GM23338 (cell line): ENCODE results near the gene TLR7. TPM values are rescaled to one million over a fixed set of nuclear protein-coding genes. Genes with fewer than 3 reads are reported as not detected.

Source experiments
- ATAC-seq: fragments of 200-7000 bp; cut with Tn5 transposase; 3 replicates; pipeline ENCODE4 v1.9.1; 2020
- DNase-seq: peaks from one replicate; pipeline ENCODE4 v3.0.0-alpha.2; 2015; ENCODE audit warnings: low spot score
- H2AFZ ChIP-seq: fragments of 200-600 bp; sonication (generic); 2 replicates; pipeline ENCODE4 v1.8.0; 2016; ENCODE audit warnings: antibody characterized with exemption, mild to moderate bottlenecking, moderate library complexity
- H3F3A ChIP-seq: fragments of 200-600 bp; sonication (generic); replicated peaks from 2 replicates; pipeline ENCODE4 v1.8.0; 2017; ENCODE audit warnings: antibody characterized with exemption, mixed run types, low read depth
- H3K27ac ChIP-seq: fragments of 200-600 bp; sonication (generic); 2 replicates; pipeline ENCODE4 v1.6.1; 2016; ENCODE audit warnings: low read depth
- H3K27me3 ChIP-seq: fragments of 200-600 bp; sonication (generic); 2 replicates; pipeline ENCODE4 v1.8.0; 2016; ENCODE audit warnings: mild to moderate bottlenecking, mixed run types, moderate library complexity; ENCODE audit not compliant: insufficient read depth
- H3K36me3 ChIP-seq: fragments of 200-600 bp; sonication (generic); 2 replicates; pipeline ENCODE4 v1.8.0; 2016; ENCODE audit warnings: mild to moderate bottlenecking; ENCODE audit not compliant: insufficient read depth
- H3K4me1 ChIP-seq: fragments of 200-600 bp; sonication (generic); 2 replicates; pipeline ENCODE4 v1.8.0; 2016; ENCODE audit warnings: mild to moderate bottlenecking, moderate library complexity; ENCODE audit not compliant: insufficient read depth
- H3K4me2 ChIP-seq: fragments of 200-600 bp; sonication (generic); 2 replicates; pipeline ENCODE4 v1.7.1; 2017; ENCODE audit warnings: mixed run types
- H3K4me3 ChIP-seq: fragments of 200-600 bp; sonication (generic); 2 replicates; pipeline ENCODE4 v1.6.1; 2016; ENCODE audit warnings: mixed run types
- H3K79me2 ChIP-seq: fragments of 200-600 bp; sonication (generic); replicated peaks from 2 replicates; pipeline ENCODE4 v1.8.0; 2017; ENCODE audit warnings: mild to moderate bottlenecking; ENCODE audit not compliant: insufficient read depth
- H3K9me2 ChIP-seq: fragments of 200-600 bp; sonication (generic); 2 replicates; pipeline ENCODE4 v1.8.0; 2017; ENCODE audit not compliant: insufficient read depth
- H4K20me1 ChIP-seq: fragments of 200-600 bp; sonication (generic); replicated peaks from 2 replicates; pipeline ENCODE4 v1.8.0; 2017; ENCODE audit warnings: mild to moderate bottlenecking; ENCODE audit not compliant: insufficient read depth
- H3K27ac Mint-ChIP-seq: 2 replicates; pipeline ENCODE4 v1.8.0; 2020; ENCODE audit warnings: inconsistent platforms, mild to moderate bottlenecking, moderate library complexity, mixed read lengths
- H3K27me3 Mint-ChIP-seq: 3 replicates; pipeline ENCODE4 v1.8.0; 2022; ENCODE audit warnings: low read depth, mild to moderate bottlenecking, moderate library complexity, mixed read lengths, inconsistent platforms; ENCODE audit not compliant: insufficient read depth, poor library complexity
- H3K36me3 Mint-ChIP-seq: 3 replicates; pipeline ENCODE4 v1.8.0; 2021; ENCODE audit warnings: low read depth, mild to moderate bottlenecking, inconsistent platforms, moderate library complexity, mixed read lengths
- H3K4me1 Mint-ChIP-seq: 3 replicates; pipeline ENCODE4 v1.8.0; 2020; ENCODE audit warnings: mild to moderate bottlenecking, inconsistent platforms, mixed read lengths
- H3K4me3 Mint-ChIP-seq: 3 replicates; pipeline ENCODE4 v1.8.0; 2021; ENCODE audit warnings: moderate library complexity, mild to moderate bottlenecking, inconsistent platforms, mixed read lengths
- H3K9me3 Mint-ChIP-seq: 3 replicates; pipeline ENCODE4 v1.8.0; 2020; ENCODE audit warnings: moderate library complexity, mild to moderate bottlenecking, inconsistent platforms, mixed read lengths
- CREB1 ChIP-seq: fragments of 250-450 bp; sonication (Bioruptor Pico); IDR thresholded peaks from 2 replicates; pipeline ENCODE4 v1.5.0; 2020; ENCODE audit warnings: low read depth, mild to moderate bottlenecking, moderate library complexity
- CTCF ChIP-seq, 2 experiments: fragments of 200-600 bp in 1 of 2; sonication (generic) in 1 of 2; conservative IDR thresholded peaks; 2 replicates each; pipeline versions ENCODE4 v1.5.1 to v1.6.1; 2016 to 2017; ENCODE audit warnings: antibody characterized with exemption in 2 of 2, low read depth in 2 of 2, mild to moderate bottlenecking in 2 of 2, moderate library complexity in 1 of 2
- ETS1 ChIP-seq: IDR thresholded peaks from 2 replicates; pipeline ENCODE4 v1.6.1; 2016; ENCODE audit warnings: antibody characterized with exemption
- JUNB ChIP-seq: IDR thresholded peaks from one replicate; pipeline ENCODE4 v1.6.1; 2016; ENCODE audit warnings: antibody characterized with exemption; ENCODE audit not compliant: unreplicated experiment
- NANOG ChIP-seq: IDR thresholded peaks from 2 replicates; pipeline ENCODE4 v1.6.1; 2016; ENCODE audit warnings: antibody characterized with exemption, borderline replicate concordance
- POLR2AphosphoS5 ChIP-seq: IDR thresholded peaks from 2 replicates; pipeline ENCODE4 v1.6.1; 2016; ENCODE audit warnings: antibody characterized with exemption, low read depth
- REST ChIP-seq: IDR thresholded peaks from one replicate; pipeline ENCODE4 v1.6.1; 2018; ENCODE audit warnings: antibody characterized with exemption; ENCODE audit not compliant: unreplicated experiment
- ZNF114 ChIP-seq: fragments of 250-450 bp; sonication (Bioruptor Pico); IDR thresholded peaks from 2 replicates; pipeline ENCODE4 v1.5.0; 2020; ENCODE audit warnings: mild to moderate bottlenecking, moderate library complexity
- ZNF331 ChIP-seq: fragments of 250-450 bp; sonication (Bioruptor Pico); IDR thresholded peaks from 2 replicates; pipeline ENCODE4 v1.5.0; 2020; ENCODE audit warnings: low read depth, mild to moderate bottlenecking, moderate library complexity
- ZNF462 ChIP-seq: fragments of 250-450 bp; sonication (Bioruptor Pico); IDR thresholded peaks from 2 replicates; pipeline ENCODE4 v1.5.0; 2020; ENCODE audit warnings: mild to moderate bottlenecking, moderate library complexity
- polyA plus RNA-seq: library from polyadenylated mRNA; unstranded; fragments of >200 nt; fragmentation: Nextera tagmentation; extraction: Ambion mirVana; gene quantifications from 2 replicates; pipeline ENCODE4 v1.2.1, GENCODE V29; 2016
- total RNA-seq: library from RNA; depleted of rRNA; stranded (reverse); fragments of >200 nt; shearing (Covaris generic); gene quantifications from 2 replicates; pipeline ENCODE4 v1.2.3, GENCODE V29; 2014

Gene TLR7
- total and polyA plus RNA-seq, 2 experiments from 2014 or later = not detected

- Histone ChIP-seq H3K9me2 (no peaks in the 10 kb centered on the region), H3K79me2 (no peaks in the 10 kb centered on the region), H3F3A (no peaks in the 10 kb centered on the region), H2AFZ (no peak overlapping the region), H3K36me3 (no peaks in the 10 kb centered on the region), H3K4me3 (no peak overlapping the region), H3K4me1 (no peaks in the 10 kb centered on the region), H3K27ac (no peak overlapping the region), H3K27me3 (no peaks in the 10 kb centered on the region), H3K4me2 (no peak overlapping the region), H4K20me1 (no peaks in the 10 kb centered on the region)
- no peaks in the 10 kb centered on the region for H3K36me3 Mint-ChIP-seq
- DNase-seq (no peak), ATAC-seq (no peak)
- no peak overlapping the region for H3K4me3 Mint-ChIP-seq
- peaks cover 15% of the 10 kb centered on the region; the same call in 2 of the 3 replicates for H3K9me3 Mint-ChIP-seq
- peaks cover 2% of the 10 kb centered on the region for H3K27me3 Mint-ChIP-seq
- TF ChIP-seq POLR2AphosphoS5 = no peak
- TF ChIP-seq ZNF462 (CRISPR knock-in tag) = no peak
- no peak for TF ChIP-seq ZNF331
- TF ChIP-seq CREB1 (CRISPR knock-in tag) = no peak
- no peak for TF ChIP-seq JUNB
- TF ChIP-seq CTCF (conservative IDR thresholded peaks at IDR 0.05; ENCODE audit: low read depth in 2 of 2) = no peak
- TF ChIP-seq NANOG = no peak
- no peak for TF ChIP-seq ETS1
- no peak for TF ChIP-seq ZNF114 (CRISPR knock-in tag)
- no peak for TF ChIP-seq REST
- no peak overlapping the region for H3K27ac Mint-ChIP-seq
- H3K4me1 Mint-ChIP-seq = peaks cover 16% of the 10 kb centered on the region; the same call in 2 of the 3 replicates
Observed at GRCh38 chrX:12868747-12869146, 1.9 kb downstream of the TLR7 start.
